K562 (cell line): ENCODE measurements around the gene BZW2. TPM values are rescaled to one million over a fixed set of nuclear protein-coding genes. Genes with fewer than 3 reads are reported as not detected.

Experiments
- ARNT ChIP-seq, 2 experiments: fragments of 450-650 bp; IDR thresholded peaks; 2 replicates each; pipeline ENCODE4 v1.6.1; 2016; ENCODE audit warnings: mild to moderate bottlenecking in 1 of 2
- ERF ChIP-seq: fragments of 450-650 bp; formaldehyde crosslinking; IDR thresholded peaks from 2 replicates; pipeline ENCODE4 v1.4.0; 2020; ENCODE audit warnings: mild to moderate bottlenecking, mixed read lengths
- GABPA ChIP-seq: fragments of 200-800 bp; sonication (Bioruptor generic); conservative IDR thresholded peaks from 2 replicates; pipeline ENCODE4 v1.6.1; 2016; ENCODE audit warnings: low read depth, missing genetic modification characterization, missing compliant biosample characterization
- KLF6 ChIP-seq: fragments of 250-450 bp; sonication (Bioruptor Pico); IDR thresholded peaks from 2 replicates; pipeline ENCODE4 v1.4.0; 2020; ENCODE audit warnings: mild to moderate bottlenecking, moderate library complexity, borderline replicate concordance
- MLX ChIP-seq, 2 experiments: fragments of 450-650 bp in 1 of 2; sonication (generic) in 1 of 2; formaldehyde crosslinking; conservative IDR thresholded peaks; 2 replicates each; pipeline versions ENCODE4 v1.4.0 to v1.8.1; 2020 to 2022; ENCODE audit warnings: mild to moderate bottlenecking in 1 of 2, missing genetic modification reagents in 1 of 2
- PURB ChIP-seq: sonication (generic); formaldehyde crosslinking; IDR thresholded peaks from 2 replicates; pipeline ENCODE4 v1.9.0; 2021; ENCODE audit warnings: low read depth, mild to moderate bottlenecking, missing genetic modification reagents
- ZBTB49 ChIP-seq: sonication (generic); formaldehyde crosslinking; IDR thresholded peaks from 2 replicates; pipeline ENCODE4 v1.8.0; 2022; ENCODE audit warnings: missing genetic modification reagents, mild to moderate bottlenecking, borderline replicate concordance
- ZFPM2 ChIP-seq: fragments of 250-450 bp; sonication (Bioruptor Pico); IDR thresholded peaks from 2 replicates; pipeline ENCODE4 v1.5.1; 2022; ENCODE audit warnings: mild to moderate bottlenecking
- ZNF184 ChIP-seq: sonication (generic); formaldehyde crosslinking; IDR thresholded peaks from 2 replicates; pipeline ENCODE4 v1.5.0; 2020; ENCODE audit warnings: missing genetic modification reagents
- ZNF277 ChIP-seq: fragments of 250-450 bp; sonication (Bioruptor Pico); IDR thresholded peaks from 2 replicates; pipeline ENCODE4 v1.8.0; 2022; ENCODE audit warnings: inconsistent platforms, mild to moderate bottlenecking, moderate library complexity, borderline replicate concordance
- ZNF318 ChIP-seq, 2 experiments: fragments of 450-650 bp; IDR thresholded peaks; 2 replicates each; pipeline ENCODE4 v1.6.1; 2016; ENCODE audit warnings: mild to moderate bottlenecking in 2 of 2, borderline replicate concordance in 1 of 2, low read depth in 1 of 2, moderate library complexity in 1 of 2
- polyA plus RNA-seq, 8 experiments: library from polyadenylated mRNA; depleted of rRNA in 4 of 8; stranded (reverse) in 5 of 8; unstranded in 3 of 8; fragments of >200 nt; fragmentation: Nextera tagmentation in 2 of 8; fragmentation: Illumina TruSeq in 1 of 8; extraction: Ambion mirVana in 2 of 8; extraction: Trizol in 1 of 8; gene quantifications; 2 replicates each; pipeline versions ENCODE4 v1.2.1 to v1.2.3, GENCODE V29; 2011 to 2014; ENCODE audit warnings: inconsistent platforms in 1 of 8, missing spikeins in 1 of 8
- total RNA-seq, 7 experiments: library from RNA; depleted of rRNA in 6 of 7; stranded (reverse); fragments of >200 nt in 6 of 7; fragmentation: Illumina TruSeq in 2 of 7; extraction: Trizol in 2 of 7; gene quantifications; 2 replicates each; pipeline versions ENCODE4 v1.2.1 to v1.2.3, GENCODE V29; 2011 to 2021; ENCODE audit warnings: low replicate concordance in 1 of 7

Gene BZW2
- total and polyA plus RNA-seq, 9 of the 15 experiments (the other 6 are each of a cell fraction or from before 2014, with no cell fraction given), result 140 to 316 (median 173) TPM

GRCh38 chr7:16644636-16645592 is 1.1 kb upstream of the BZW2 start (continued):
- TF ChIP-seq GABPA (tag) (peak; percentile 64), ZFPM2 (CRISPR knock-in tag) (no peak), ZNF318 (IDR thresholded peaks at IDR 0.05; ENCODE audit: borderline replicate concordance in 1 of 2, low read depth in 1 of 2) (no peak), ZNF184 (CRISPR knock-in tag) (peak; percentile 100), MLX (CRISPR knock-in tag; conservative IDR thresholded peaks at IDR 0.05) (no peak; a peak in 1 of 4 replicates), ERF (CRISPR knock-in tag) (no peak), ARNT (IDR thresholded peaks at IDR 0.05) (no peak), PURB (no peak), ZNF277 (CRISPR knock-in tag) (no peak), ZBTB49 (no peak), KLF6 (no peak; the same call in 1 of the 2 replicates)
